Measurements from ENCODE around the gene NOXA1. TPM values are rescaled to one million over a fixed set of nuclear protein-coding genes. Genes with fewer than 3 reads are reported as not detected.

Gene NOXA1
- polyA plus RNA-seq, 1 donor (not counting 4 experiments of a cell fraction or from before 2014, with no cell fraction given) = 0.09 TPM

GRCh38 chr9:137388589-137389427, 34.4 kb upstream of the NOXA1 start:
- no peak overlapping the region for H3K9ac ChIP-seq (ENCODE audit: control insufficient read depth, extremely low read depth, insufficient read depth, low read length)
- DNase-seq (ENCODE audit: low read depth, low spot score) = no peak
- no peaks in the 10 kb centered on the region for H3K79me2 ChIP-seq (ENCODE audit: control insufficient read depth, insufficient read depth, low read length)
- H3K4me1 ChIP-seq (ENCODE audit: control insufficient read depth, extremely low read depth, insufficient read depth, low read length) = no peaks in the 10 kb centered on the region
- no peak overlapping the region for H3K4me3 ChIP-seq (ENCODE audit: control insufficient read depth in 2 of 3, extremely low read depth in 1 of 3, insufficient read depth in 2 of 3, low read depth in 1 of 3, low read length in 3 of 3)
- dilution Hi-C loops (cut with MboI; ENCODE audit: extremely low pct_ligation_motif_present, low sequenced_read_pairs) = no loop called here
- no peaks in the 10 kb centered on the region for H3K9me1 ChIP-seq (ENCODE audit: control insufficient read depth, extremely low read depth, insufficient read depth, low read length)
- no peaks in the 10 kb centered on the region for H3K27me3 ChIP-seq (ENCODE audit: control insufficient read depth, extremely low read depth, insufficient read depth, low read length)
- H3K4me2 ChIP-seq (ENCODE audit: control insufficient read depth, extremely low read depth, insufficient read depth, low read depth, low read length) = no peak overlapping the region
- TF ChIP-seq EZH2 (IDR thresholded peaks at IDR 0.05; ENCODE audit: low read length) = no peak
- no peak for TF ChIP-seq CTCF (optimal IDR thresholded peaks at IDR 0.05 in 1 of 3, IDR thresholded peaks at IDR 0.05 in 1 of 3, conservative IDR thresholded peaks at IDR 0.05 in 1 of 3; ENCODE audit: extremely low read depth in 1 of 3, insufficient read depth in 2 of 3, low read length in 3 of 3)
- no peaks in the 10 kb centered on the region for H4K20me1 ChIP-seq (ENCODE audit: control insufficient read depth, extremely low read depth, insufficient read depth, low read length)
- H3K36me3 ChIP-seq (ENCODE audit: control insufficient read depth in 2 of 2, extremely low read depth in 1 of 2, insufficient read depth in 2 of 2, low read length in 2 of 2) = no peaks in the 10 kb centered on the region
- H2AFZ ChIP-seq (ENCODE audit: control insufficient read depth, low read length) = no peak overlapping the region
- no peak overlapping the region for H3K27ac ChIP-seq (ENCODE audit: control insufficient read depth, insufficient read depth, low read length)
- FAIRE-seq = no peak
- no peaks in the 10 kb centered on the region for H3K9me3 ChIP-seq (ENCODE audit: control insufficient read depth, low read depth, low read length)

GRCh38 chr9:137389428-137389746, 33.8 kb upstream of the NOXA1 start:
- Histone ChIP-seq H4K20me1 (ENCODE audit: control insufficient read depth, extremely low read depth, insufficient read depth, low read length) (no peaks in the 10 kb centered on the region), H3K36me3 (ENCODE audit: control insufficient read depth in 2 of 2, extremely low read depth in 1 of 2, insufficient read depth in 2 of 2, low read length in 2 of 2) (no peaks in the 10 kb centered on the region), H3K9me3 (ENCODE audit: control insufficient read depth, low read depth, low read length) (no peaks in the 10 kb centered on the region), H3K4me2 (ENCODE audit: control insufficient read depth, extremely low read depth, insufficient read depth, low read depth, low read length) (no peak overlapping the region), H3K27me3 (ENCODE audit: control insufficient read depth, extremely low read depth, insufficient read depth, low read length) (no peaks in the 10 kb centered on the region), H3K27ac (ENCODE audit: control insufficient read depth, insufficient read depth, low read length) (no peak overlapping the region), H3K4me3 (ENCODE audit: control insufficient read depth in 2 of 3, extremely low read depth in 1 of 3, insufficient read depth in 2 of 3, low read depth in 1 of 3, low read length in 3 of 3) (no peak overlapping the region), H2AFZ (ENCODE audit: control insufficient read depth, low read length) (no peak overlapping the region), H3K4me1 (ENCODE audit: control insufficient read depth, extremely low read depth, insufficient read depth, low read length) (no peaks in the 10 kb centered on the region), H3K79me2 (ENCODE audit: control insufficient read depth, insufficient read depth, low read length) (no peaks in the 10 kb centered on the region), H3K9me1 (ENCODE audit: control insufficient read depth, extremely low read depth, insufficient read depth, low read length) (no peaks in the 10 kb centered on the region), H3K9ac (ENCODE audit: control insufficient read depth, extremely low read depth, insufficient read depth, low read length) (no peak overlapping the region)
- DNase-seq (ENCODE audit: low read depth, low spot score) = no peak
- TF ChIP-seq CTCF (optimal IDR thresholded peaks at IDR 0.05 in 1 of 3, IDR thresholded peaks at IDR 0.05 in 1 of 3, conservative IDR thresholded peaks at IDR 0.05 in 1 of 3; ENCODE audit: extremely low read depth in 1 of 3, insufficient read depth in 2 of 3, low read length in 3 of 3) (no peak), EZH2 (IDR thresholded peaks at IDR 0.05; ENCODE audit: low read length) (no peak)
- FAIRE-seq = no peak
- dilution Hi-C loops (cut with MboI; ENCODE audit: extremely low pct_ligation_motif_present, low sequenced_read_pairs) = no loop called here

Measured in keratinocyte (primary cell).